Measurements from ENCODE around the gene DENND1A. TPM values are rescaled to one million over a fixed set of nuclear protein-coding genes. Genes with fewer than 3 reads are reported as not detected.

DENND1A gene
- total RNA-seq, 1 donor = 22.9 TPM

DNA sequence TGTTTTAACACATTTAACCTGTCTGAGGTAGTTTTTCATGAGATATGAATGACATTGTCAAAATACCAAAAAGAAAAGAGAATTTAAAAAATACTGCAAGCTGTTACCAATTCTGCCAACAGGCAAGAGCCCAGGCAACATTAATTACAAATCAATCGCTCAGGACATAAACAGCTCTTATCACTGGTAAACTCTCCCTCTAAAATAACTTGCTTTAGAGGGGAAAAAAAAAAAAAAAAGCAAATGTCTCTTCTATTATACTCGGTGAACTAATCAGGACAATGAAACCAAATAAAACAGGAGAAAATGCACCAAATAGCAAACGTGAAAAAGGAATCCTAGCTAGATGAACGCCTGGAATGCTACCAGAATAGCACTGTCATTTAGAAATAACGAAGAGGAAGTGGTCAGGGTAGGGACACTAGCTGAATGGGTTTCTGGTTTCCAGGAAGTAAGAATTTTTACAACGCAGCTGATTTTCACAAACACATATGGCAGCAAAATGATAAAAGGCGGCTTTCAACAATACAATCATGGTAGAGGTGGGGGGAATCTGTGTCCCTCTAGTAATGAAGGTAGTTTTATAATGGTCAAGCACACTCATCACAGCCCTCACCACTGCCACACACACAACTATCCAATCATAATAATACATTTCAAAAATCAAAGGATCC, 94.9 kb downstream of the DENND1A start:
- no peak for TF ChIP-seq CTCF (IDR thresholded peaks at IDR 0.05; ENCODE audit: insufficient read depth, low read depth, low read length)
- H3K4me3 ChIP-seq (ENCODE audit: low read depth, low read length) = peak overlapping the region; percentile 10
- DNase-seq (ENCODE audit: low read depth) = peak; percentile 26

DNA sequence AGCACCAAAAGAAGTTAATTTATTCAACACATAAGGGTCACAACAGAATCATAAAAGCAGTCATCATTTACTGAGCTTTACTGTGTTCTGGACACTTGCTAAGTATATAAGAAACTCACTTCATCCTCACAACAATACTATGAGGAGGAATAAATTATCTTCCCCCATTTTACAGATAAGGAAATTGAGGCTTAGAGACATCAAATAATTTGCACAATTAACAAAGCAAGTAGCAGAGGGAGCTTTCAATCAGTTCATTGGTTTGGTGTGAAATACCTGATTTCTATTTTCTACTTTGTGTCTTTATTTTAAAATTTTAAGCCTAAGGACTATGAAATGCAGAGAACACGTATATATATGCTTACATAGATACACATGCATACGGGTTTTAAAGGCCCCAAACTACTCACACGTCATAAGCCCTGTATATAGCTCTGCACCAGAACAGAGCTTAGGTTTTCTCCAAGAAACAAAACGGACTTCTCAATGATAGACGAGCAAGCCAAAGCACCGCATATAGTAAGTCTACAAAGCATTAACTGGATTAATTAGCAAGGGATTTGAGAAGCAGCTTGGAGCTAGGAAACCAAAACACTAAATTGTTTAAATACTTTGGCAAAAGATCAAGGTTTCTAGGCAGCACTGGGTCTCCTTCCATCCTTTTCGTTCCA, 95.6 kb downstream of the DENND1A start:
- TF ChIP-seq CTCF (IDR thresholded peaks at IDR 0.05; ENCODE audit: insufficient read depth, low read depth, low read length) = no peak
- H3K4me3 ChIP-seq (ENCODE audit: low read depth, low read length) = no peak overlapping the region
- peak; percentile 16 for DNase-seq (ENCODE audit: low read depth)

GRCh38 chr9:123832858-123833650, 96.9 kb downstream of the DENND1A start:
- no peak overlapping the region for H3K4me3 ChIP-seq (ENCODE audit: low read depth, low read length)
- no peak for DNase-seq (ENCODE audit: low read depth)
- no peak for TF ChIP-seq CTCF (IDR thresholded peaks at IDR 0.05; ENCODE audit: insufficient read depth, low read depth, low read length)

DNA sequence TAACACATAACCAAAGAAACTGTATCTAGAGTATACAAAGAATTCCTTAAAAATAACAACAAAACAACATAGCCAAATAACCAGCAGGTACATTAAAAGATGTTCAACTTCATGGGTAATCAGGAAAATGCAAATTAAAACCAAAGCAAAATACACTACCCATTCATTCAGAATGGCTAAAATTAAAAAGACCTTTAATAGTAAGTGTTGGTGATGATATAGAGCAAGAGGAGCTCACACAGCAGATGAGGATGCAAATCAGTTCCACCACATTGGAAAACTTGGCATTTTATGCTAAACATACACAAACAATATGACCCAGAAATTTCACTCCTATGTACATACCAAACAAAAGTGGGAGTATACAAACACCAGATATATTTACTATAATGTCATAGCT, 97.8 kb downstream of the DENND1A start:
- H3K4me3 ChIP-seq (ENCODE audit: low read depth, low read length) = no peak overlapping the region
- DNase-seq (ENCODE audit: low read depth) = no peak
- TF ChIP-seq CTCF (IDR thresholded peaks at IDR 0.05; ENCODE audit: insufficient read depth, low read depth, low read length) = no peak

DNA sequence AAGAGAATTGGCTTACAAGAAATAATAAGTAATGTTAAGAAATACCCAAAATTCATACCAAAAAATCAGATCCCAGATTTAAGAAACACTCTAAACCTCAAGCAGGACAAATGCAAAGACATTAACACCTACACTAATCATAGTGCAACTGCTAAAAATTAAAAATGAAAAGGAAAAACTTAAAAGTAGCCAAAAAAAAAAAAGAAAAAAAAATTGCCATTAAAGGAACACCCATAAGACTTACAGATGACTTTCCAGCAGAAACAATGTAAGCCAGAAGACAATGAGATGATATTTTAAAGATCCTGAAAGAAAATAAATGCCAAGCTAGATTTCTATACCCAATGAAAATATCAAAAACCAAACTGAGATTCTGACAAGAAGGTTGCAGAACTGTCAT, 101.5 kb downstream of the DENND1A start:
- no peak for TF ChIP-seq CTCF (IDR thresholded peaks at IDR 0.05; ENCODE audit: insufficient read depth, low read depth, low read length)
- DNase-seq (ENCODE audit: low read depth) = no peak
- H3K4me3 ChIP-seq (ENCODE audit: low read depth, low read length) = no peak overlapping the region

- peak; percentile 17 for DNase-seq (ENCODE audit: low read depth)
- no peak overlapping the region for H3K4me3 ChIP-seq (ENCODE audit: low read depth, low read length)
- TF ChIP-seq CTCF (IDR thresholded peaks at IDR 0.05; ENCODE audit: insufficient read depth, low read depth, low read length) = peak; percentile 46
These were observed 104.4 kb downstream of the DENND1A start for GRCh38 chr9:123825342-123826060.

Measured in fibroblast of villous mesenchyme (primary cell).